ENCODE data around the gene SNRPE.

Gene SNRPE

GRCh38 chr1:203873094-203873493, 11.7 kb downstream of the SNRPE start:
- Histone ChIP-seq H3K9ac (no peak overlapping the region), H4K20me1 (peaks cover 45% of the 10 kb centered on the region), H3K9me3 (no peaks in the 10 kb centered on the region), H3K27ac (no peak overlapping the region), H3K36me3 (peaks cover 88% of the 10 kb centered on the region), H3K4me1 (no peaks in the 10 kb centered on the region), H3K4me3 (no peak overlapping the region), H3K4me2 (no peak overlapping the region), H3K27me3 (no peaks in the 10 kb centered on the region)
- TF ChIP-seq Cebpa-rat (IDR thresholded peaks at IDR 0.05): no peak

GRCh38 chr1:203878422-203878821, 17.0 kb downstream of the SNRPE start:
- Histone ChIP-seq H3K36me3 (peaks cover 53% of the 10 kb centered on the region), H3K27ac (no peak overlapping the region), H3K4me3 (no peak overlapping the region), H3K4me1 (no peaks in the 10 kb centered on the region), H3K27me3 (no peaks in the 10 kb centered on the region), H3K4me2 (no peak overlapping the region), H4K20me1 (no peaks in the 10 kb centered on the region), H3K9me3 (no peaks in the 10 kb centered on the region), H3K9ac (no peak overlapping the region)
- no peak for TF ChIP-seq Cebpa-rat (IDR thresholded peaks at IDR 0.05)

GRCh38 chr1:203880606-203881005, 19.2 kb downstream of the SNRPE start:
- Histone ChIP-seq H3K9me3 (no peaks in the 10 kb centered on the region), H3K4me3 (no peak overlapping the region), H3K4me1 (no peaks in the 10 kb centered on the region), H3K27ac (no peak overlapping the region), H3K36me3 (peaks cover 37% of the 10 kb centered on the region), H3K9ac (no peak overlapping the region), H4K20me1 (no peaks in the 10 kb centered on the region), H3K4me2 (no peak overlapping the region), H3K27me3 (no peaks in the 10 kb centered on the region)
- TF ChIP-seq Cebpa-rat (IDR thresholded peaks at IDR 0.05): no peak

- Histone ChIP-seq H3K27me3 (no peaks in the 10 kb centered on the region), H3K9ac (no peak overlapping the region), H3K4me1 (no peaks in the 10 kb centered on the region), H3K4me3 (no peak overlapping the region), H3K9me3 (peaks cover 12% of the 10 kb centered on the region), H4K20me1 (no peaks in the 10 kb centered on the region), H3K36me3 (peaks cover 29% of the 10 kb centered on the region), H3K4me2 (no peak overlapping the region), H3K27ac (no peak overlapping the region)
- TF ChIP-seq Cebpa-rat (IDR thresholded peaks at IDR 0.05): no peak
Observed at GRCh38 chr1:203888807-203889251, 27.4 kb downstream of the SNRPE start.

GRCh38 chr1:203891950-203892349, 30.6 kb downstream of the SNRPE start:
- Histone ChIP-seq H3K9me3 (peaks cover 30% of the 10 kb centered on the region), H4K20me1 (no peaks in the 10 kb centered on the region), H3K36me3 (peaks cover 21% of the 10 kb centered on the region), H3K27me3 (no peaks in the 10 kb centered on the region), H3K4me1 (no peaks in the 10 kb centered on the region), H3K9ac (no peak overlapping the region), H3K4me2 (no peak overlapping the region), H3K4me3 (no peak overlapping the region), H3K27ac (no peak overlapping the region)
- no peak for TF ChIP-seq Cebpa-rat (IDR thresholded peaks at IDR 0.05)

GRCh38 chr1:203898458-203899352, 37.3 kb downstream of the SNRPE start:
- peaks cover 32% of the 10 kb centered on the region for H3K9me3 ChIP-seq
- H3K27ac ChIP-seq: no peak overlapping the region
- no peaks in the 10 kb centered on the region for H3K4me1 ChIP-seq
- no peaks in the 10 kb centered on the region for H4K20me1 ChIP-seq
- H3K9ac ChIP-seq: no peak overlapping the region
- TF ChIP-seq Cebpa-rat (IDR thresholded peaks at IDR 0.05): no peak
- H3K4me3 ChIP-seq: no peak overlapping the region
- no peaks in the 10 kb centered on the region for H3K27me3 ChIP-seq
- no peaks in the 10 kb centered on the region for H3K36me3 ChIP-seq
- no peak overlapping the region for H3K4me2 ChIP-seq

- Histone ChIP-seq H3K36me3 (no peaks in the 10 kb centered on the region), H3K9ac (no peak overlapping the region), H3K4me1 (no peaks in the 10 kb centered on the region), H3K4me2 (no peak overlapping the region), H3K27ac (no peak overlapping the region), H4K20me1 (no peaks in the 10 kb centered on the region), H3K27me3 (no peaks in the 10 kb centered on the region), H3K4me3 (no peak overlapping the region), H3K9me3 (peaks cover 27% of the 10 kb centered on the region)
- TF ChIP-seq Cebpa-rat (IDR thresholded peaks at IDR 0.05): no peak
Observed at GRCh38 chr1:203899353-203899716, 37.9 kb downstream of the SNRPE start.

GRCh38 chr1:203899869-203900714, 38.7 kb downstream of the SNRPE start:
- Histone ChIP-seq H3K27ac (no peak overlapping the region), H3K4me1 (no peaks in the 10 kb centered on the region), H3K36me3 (no peaks in the 10 kb centered on the region), H4K20me1 (no peaks in the 10 kb centered on the region), H3K9me3 (peaks cover 19% of the 10 kb centered on the region), H3K4me2 (no peak overlapping the region), H3K27me3 (no peaks in the 10 kb centered on the region), H3K9ac (no peak overlapping the region), H3K4me3 (no peak overlapping the region)
- no peak for TF ChIP-seq Cebpa-rat (IDR thresholded peaks at IDR 0.05)

- Histone ChIP-seq H3K27me3 (no peaks in the 10 kb centered on the region), H4K20me1 (no peaks in the 10 kb centered on the region), H3K9ac (no peak overlapping the region), H3K4me3 (no peak overlapping the region), H3K4me2 (no peak overlapping the region), H3K27ac (no peak overlapping the region), H3K9me3 (peaks cover 14% of the 10 kb centered on the region), H3K4me1 (no peaks in the 10 kb centered on the region), H3K36me3 (no peaks in the 10 kb centered on the region)
- no peak for TF ChIP-seq Cebpa-rat (IDR thresholded peaks at IDR 0.05)
Observed at GRCh38 chr1:203901581-203901980, 40.2 kb downstream of the SNRPE start.

- H4K20me1 ChIP-seq: no peaks in the 10 kb centered on the region
- no peak overlapping the region for H3K9ac ChIP-seq
- H3K27ac ChIP-seq: no peak overlapping the region
- peaks cover 10% of the 10 kb centered on the region for H3K9me3 ChIP-seq
- H3K36me3 ChIP-seq: no peaks in the 10 kb centered on the region
- H3K4me2 ChIP-seq: no peak overlapping the region
- no peaks in the 10 kb centered on the region for H3K27me3 ChIP-seq
- H3K4me1 ChIP-seq: no peaks in the 10 kb centered on the region
- H3K4me3 ChIP-seq: no peak overlapping the region
- TF ChIP-seq Cebpa-rat (IDR thresholded peaks at IDR 0.05): no peak
Observed at GRCh38 chr1:203905275-203905674, 43.9 kb downstream of the SNRPE start.
